ENCODE results near the gene ARHGEF40.

ARHGEF40 gene

DNA sequence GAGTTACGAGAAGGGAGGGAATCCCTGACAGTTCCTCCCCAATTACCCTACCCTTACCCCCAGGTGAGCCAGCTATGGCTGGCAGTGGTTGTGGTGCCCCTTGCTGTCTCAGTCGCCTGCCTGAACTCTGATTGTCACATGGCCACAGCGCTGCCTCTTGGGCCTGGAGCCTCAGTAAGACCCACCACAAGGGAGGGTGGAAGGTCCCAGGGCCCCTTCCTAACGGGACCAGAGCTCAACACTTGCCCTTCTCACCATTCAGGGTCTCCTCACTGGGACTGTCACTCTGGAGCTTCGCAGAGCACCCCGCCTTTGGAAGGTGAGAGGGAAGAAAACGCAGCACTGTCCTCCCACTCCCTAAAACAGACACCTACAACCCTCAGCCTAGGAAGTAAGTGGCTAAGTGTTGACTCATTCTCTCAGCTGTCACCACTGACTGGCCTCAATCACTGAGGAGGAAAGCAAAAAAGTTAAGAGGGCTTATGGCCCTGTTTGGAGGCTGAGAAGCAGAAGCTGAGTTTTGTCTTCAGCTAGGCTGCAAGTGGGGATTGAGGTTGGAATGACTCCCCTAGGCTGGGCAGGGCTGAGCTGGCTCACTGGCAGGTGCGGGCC lies 31.8 kb downstream of the ARHGEF40 start:
- Histone ChIP-seq H3K36me3 (replicated peaks) (no peaks in the 10 kb centered on the region), H3K27ac (no peak overlapping the region), H3K27me3 (replicated peaks) (no peaks in the 10 kb centered on the region), H3K4me3 (ENCODE audit: low read depth, low read length) (no peak overlapping the region)
- in situ Hi-C loops (cut with HindIII; ENCODE audit: low pct_ligation_motif_present, low sequenced_read_pairs): no loop called here
- no peak for TF ChIP-seq CTCF (IDR thresholded peaks at IDR 0.05; ENCODE audit: low read depth, low read length, missing control alignments)
- no peak for DNase-seq

- in situ Hi-C loops (cut with HindIII; ENCODE audit: low pct_ligation_motif_present, low sequenced_read_pairs): no loop called here
- peak overlapping the region; percentile 73 for H3K4me3 ChIP-seq (ENCODE audit: low read depth, low read length)
- no peak overlapping the region for H3K27ac ChIP-seq
- H3K27me3 ChIP-seq (replicated peaks): no peaks in the 10 kb centered on the region
- no peak for DNase-seq
- H3K36me3 ChIP-seq (replicated peaks): no peaks in the 10 kb centered on the region
- TF ChIP-seq CTCF (IDR thresholded peaks at IDR 0.05; ENCODE audit: low read depth, low read length, missing control alignments): no peak
Observed at GRCh38 chr14:21102521-21103410, 32.7 kb downstream of the ARHGEF40 start.

DNA sequence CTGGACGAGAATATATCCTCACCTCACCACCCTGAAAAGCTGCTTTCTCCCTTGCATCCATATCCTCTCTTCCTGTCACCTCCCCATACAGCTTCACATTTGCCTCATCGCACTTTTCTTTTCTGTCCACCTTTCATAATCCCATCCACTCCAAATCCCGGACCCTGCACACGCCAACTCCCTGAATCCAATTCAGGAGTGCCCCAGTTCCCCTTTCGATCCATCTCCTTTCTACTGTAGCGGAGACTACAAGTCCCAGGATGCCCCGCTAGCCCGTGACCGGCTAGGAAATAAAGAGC lies 33.3 kb downstream of the ARHGEF40 start:
- H3K27ac ChIP-seq: peak overlapping the region; percentile 100
- in situ Hi-C loops (cut with HindIII; ENCODE audit: low pct_ligation_motif_present, low sequenced_read_pairs): no loop called here
- H3K36me3 ChIP-seq (replicated peaks): no peaks in the 10 kb centered on the region

DNA sequence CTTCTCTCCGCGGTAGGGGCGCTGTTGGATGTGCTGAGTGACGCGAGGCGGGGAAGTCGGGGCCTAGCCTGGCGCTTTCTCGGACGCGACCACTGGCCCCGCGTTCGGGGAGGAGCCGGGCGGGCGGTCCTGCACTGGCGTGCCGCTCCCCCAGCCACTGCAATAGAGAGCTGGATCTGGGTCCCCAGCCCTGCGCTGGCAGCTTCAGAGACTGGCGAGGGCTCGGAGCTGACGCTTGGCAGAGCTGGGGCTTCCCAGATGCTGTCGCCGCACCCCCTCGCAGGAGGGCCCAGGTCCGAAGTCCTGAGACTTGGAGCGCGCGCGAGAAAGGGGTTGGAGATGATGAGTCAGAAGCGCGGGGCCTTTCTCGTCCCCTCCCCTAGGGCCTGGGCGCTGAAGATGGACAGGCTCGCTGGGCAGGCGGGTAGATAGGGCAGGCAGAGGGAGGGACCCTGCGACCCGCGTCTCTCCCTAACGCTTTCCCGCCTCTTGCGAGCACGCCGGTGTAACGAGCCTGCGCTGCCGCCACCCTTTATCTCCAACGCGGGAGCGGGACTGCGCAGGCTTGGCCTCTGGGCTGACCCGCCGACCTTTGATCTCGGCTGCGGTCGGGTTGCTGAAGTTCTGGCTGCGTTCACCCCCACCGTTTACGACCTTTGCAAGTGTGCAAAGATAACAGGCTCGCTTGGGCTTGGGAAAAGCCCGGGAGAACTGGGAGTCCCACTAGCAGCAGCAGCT lies 33.8 kb downstream of the ARHGEF40 start:
- H3K36me3 ChIP-seq (replicated peaks): no peaks in the 10 kb centered on the region
- H3K27me3 ChIP-seq (replicated peaks): no peaks in the 10 kb centered on the region
- in situ Hi-C loops (cut with HindIII; ENCODE audit: low pct_ligation_motif_present, low sequenced_read_pairs): no loop called here
- peak; percentile 93 for DNase-seq
- peak overlapping the region; percentile 100 for H3K27ac ChIP-seq
- H3K4me3 ChIP-seq (ENCODE audit: low read depth, low read length): peak overlapping the region; percentile 73
- peak; percentile 87 for TF ChIP-seq CTCF (IDR thresholded peaks at IDR 0.05; ENCODE audit: low read depth, low read length, missing control alignments)

More for the DNA sequence above, 33.3 kb downstream of the ARHGEF40 start:
- DNase-seq: no peak
- peak overlapping the region; percentile 73 for H3K4me3 ChIP-seq (ENCODE audit: low read depth, low read length)
- H3K27me3 ChIP-seq (replicated peaks): no peaks in the 10 kb centered on the region
- TF ChIP-seq CTCF (IDR thresholded peaks at IDR 0.05; ENCODE audit: low read depth, low read length, missing control alignments): no peak

GRCh38 chr14:21104448-21105060 lies 34.5 kb downstream of the ARHGEF40 start:
- H3K27ac ChIP-seq: peak overlapping the region; percentile 100
- no peaks in the 10 kb centered on the region for H3K36me3 ChIP-seq (replicated peaks)
- peak; percentile 100 for TF ChIP-seq CTCF (IDR thresholded peaks at IDR 0.05; ENCODE audit: low read depth, low read length, missing control alignments)
- no peaks in the 10 kb centered on the region for H3K27me3 ChIP-seq (replicated peaks)
- in situ Hi-C loops (cut with HindIII; ENCODE audit: low pct_ligation_motif_present, low sequenced_read_pairs): no loop called here
- DNase-seq: peak; percentile 72
- peak overlapping the region; percentile 73 for H3K4me3 ChIP-seq (ENCODE audit: low read depth, low read length)

Measured in brain microvascular endothelial cell (primary cell).